ENCODE data around the gene ROBO1. TPM values are rescaled to one million over a fixed set of nuclear protein-coding genes. Genes with fewer than 3 reads are reported as not detected.

The ROBO1 gene
- total RNA-seq, 1 experiment from 2014 or later = 35.5 TPM

DNA sequence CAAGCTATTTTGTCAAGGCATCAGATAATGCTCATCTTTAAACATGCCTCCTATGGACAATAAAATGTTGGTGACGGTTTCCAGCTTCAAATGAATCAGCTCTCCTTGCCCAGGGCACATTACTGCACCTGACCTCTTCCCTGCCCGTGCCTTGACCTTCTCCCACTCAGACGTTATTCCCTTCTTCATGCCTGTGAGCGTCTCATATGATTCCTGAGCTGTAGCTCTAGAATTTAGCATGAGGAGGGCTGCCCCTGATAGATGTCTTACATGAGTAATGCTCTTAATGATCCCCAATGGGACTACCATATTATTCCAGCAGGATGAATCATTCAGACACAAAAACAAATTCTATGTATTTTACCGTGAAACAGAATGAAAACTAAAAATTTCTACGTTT lies 762.7 kb downstream of the ROBO1 start:
- no peak overlapping the region for H3K4me2 ChIP-seq (ENCODE audit: low read length)
- ChIA-PET POLR2A (ENCODE audit: unreplicated experiment) (no interaction called here), CTCF (interaction anchor here (0.6 kb wide), 1 partner anchor 16 kb away, joined by 4 read pairs; no protein-coding TSS in a partner anchor)
- DNase-seq (no peak), ATAC-seq (no peak)
- no peak overlapping the region for H2AFZ ChIP-seq (ENCODE audit: low read length)
- no peak overlapping the region for H3K9ac ChIP-seq (ENCODE audit: low read length)
- no peaks in the 10 kb centered on the region for H3K4me1 ChIP-seq (ENCODE audit: insufficient read depth, low read length)
- no peaks in the 10 kb centered on the region for H3K27me3 ChIP-seq (ENCODE audit: low read length)
- H3K79me2 ChIP-seq (ENCODE audit: low read length) = no peaks in the 10 kb centered on the region
- H3F3A ChIP-seq (ENCODE audit: low read length, unreplicated experiment) = no peaks in the 10 kb centered on the region
- no TSS peak for BruUV-seq (replicated peaks)
- H3K9me2 ChIP-seq (replicated peaks; ENCODE audit: low read length) = no peaks in the 10 kb centered on the region
- H3K36me3 ChIP-seq (ENCODE audit: low read depth, low read length) = no peaks in the 10 kb centered on the region
- no peak overlapping the region for H3K4me3 ChIP-seq (ENCODE audit: low read length)
- no peak overlapping the region for H3K27ac ChIP-seq (ENCODE audit: low read length)
- TF ChIP-seq EZH2phosphoT487 (IDR thresholded peaks at IDR 0.05; ENCODE audit: borderline replicate concordance, low read length) (no peak), CTCF (conservative IDR thresholded peaks at IDR 0.05; ENCODE audit: low read depth, low read length) (no peak), EZH2 (IDR thresholded peaks at IDR 0.05; ENCODE audit: low read length, unreplicated experiment) (no peak)
- no peaks in the 10 kb centered on the region for H3K9me3 ChIP-seq (ENCODE audit: low read length)
- intact Hi-C loops (cut with micrococcal nuclease) = no loop called here
- no peaks in the 10 kb centered on the region for H4K20me1 ChIP-seq (ENCODE audit: low read length)

DNA sequence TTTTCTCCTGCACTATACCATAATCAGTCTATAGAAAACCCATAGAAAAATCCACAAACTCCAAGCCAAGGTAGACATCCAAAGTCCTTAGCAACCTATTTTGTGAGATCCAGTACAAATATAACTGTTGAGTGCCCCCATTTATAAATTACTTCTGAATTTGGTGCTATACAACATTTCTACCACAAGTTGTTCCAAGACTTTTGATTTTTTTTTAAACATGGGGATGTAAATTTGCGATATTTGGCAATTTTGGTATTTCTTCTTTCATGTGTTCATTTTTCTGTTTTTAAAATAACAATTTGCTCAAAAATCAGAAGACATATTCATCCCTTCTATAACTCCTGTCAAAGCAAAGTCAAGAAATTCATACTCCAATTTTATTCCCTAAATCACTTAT lies 763.8 kb downstream of the ROBO1 start:
- H3K36me3 ChIP-seq (ENCODE audit: low read depth, low read length) = no peaks in the 10 kb centered on the region
- no peaks in the 10 kb centered on the region for H3K4me1 ChIP-seq (ENCODE audit: insufficient read depth, low read length)
- H3K9ac ChIP-seq (ENCODE audit: low read length) = no peak overlapping the region
- ChIA-PET CTCF (no interaction called here), POLR2A (ENCODE audit: unreplicated experiment) (no interaction called here)
- no peak overlapping the region for H3K4me2 ChIP-seq (ENCODE audit: low read length)
- no peaks in the 10 kb centered on the region for H3K9me2 ChIP-seq (replicated peaks; ENCODE audit: low read length)
- no peak overlapping the region for H3K4me3 ChIP-seq (ENCODE audit: low read length)
- no peak overlapping the region for H2AFZ ChIP-seq (ENCODE audit: low read length)
- TF ChIP-seq CTCF (conservative IDR thresholded peaks at IDR 0.05; ENCODE audit: low read depth, low read length) (no peak), EZH2phosphoT487 (IDR thresholded peaks at IDR 0.05; ENCODE audit: borderline replicate concordance, low read length) (no peak), EZH2 (IDR thresholded peaks at IDR 0.05; ENCODE audit: low read length, unreplicated experiment) (no peak)
- BruUV-seq (replicated peaks) = no TSS peak
- intact Hi-C loops (cut with micrococcal nuclease) = no loop called here
- no peaks in the 10 kb centered on the region for H4K20me1 ChIP-seq (ENCODE audit: low read length)
- ATAC-seq (no peak), DNase-seq (no peak)
- no peaks in the 10 kb centered on the region for H3F3A ChIP-seq (ENCODE audit: low read length, unreplicated experiment)
- H3K9me3 ChIP-seq (ENCODE audit: low read length) = no peaks in the 10 kb centered on the region
- no peaks in the 10 kb centered on the region for H3K27me3 ChIP-seq (ENCODE audit: low read length)
- no peak overlapping the region for H3K27ac ChIP-seq (ENCODE audit: low read length)
- no peaks in the 10 kb centered on the region for H3K79me2 ChIP-seq (ENCODE audit: low read length)

DNA sequence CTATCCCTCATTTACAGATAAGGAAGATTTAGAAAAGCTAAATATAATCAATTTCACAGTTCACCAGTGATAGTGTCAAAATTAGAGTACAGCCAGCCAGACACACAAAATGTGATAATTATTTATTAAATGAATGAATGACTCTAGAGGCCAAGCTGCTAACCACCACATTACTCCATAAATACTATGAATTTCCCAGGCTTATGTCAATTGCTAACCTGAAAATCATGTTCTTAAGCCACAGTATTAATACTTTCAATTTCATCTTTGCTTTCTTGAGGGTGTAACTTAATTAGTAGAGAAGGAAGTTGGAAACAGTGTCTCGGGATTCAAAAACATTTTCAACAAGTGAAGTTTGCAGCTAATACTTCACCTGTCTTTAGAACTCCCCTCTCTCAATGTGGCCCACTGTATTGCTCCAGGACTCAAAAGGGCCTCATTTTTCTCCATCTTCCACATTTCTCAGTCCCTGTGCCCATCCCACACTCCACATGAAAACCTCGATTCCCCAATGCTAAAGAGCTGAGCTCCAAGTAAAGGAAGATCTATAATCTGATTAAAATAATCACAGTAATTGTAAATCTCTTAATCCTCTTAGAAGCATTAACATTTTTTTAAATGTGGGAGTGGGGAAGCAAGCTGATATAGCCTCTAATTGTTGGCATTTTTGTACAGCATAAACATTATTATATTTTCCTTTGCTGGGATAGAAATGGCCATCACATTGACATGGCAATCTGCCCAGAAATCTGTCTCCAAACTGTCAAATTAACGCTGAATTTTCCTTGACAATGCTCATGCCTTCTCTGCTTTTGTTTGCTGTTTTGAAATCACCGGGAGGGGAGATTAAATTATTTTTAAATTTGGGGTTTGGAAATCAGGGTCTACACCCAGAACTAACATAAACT lies 765.1 kb downstream of the ROBO1 start:
- Histone ChIP-seq H3K27ac (ENCODE audit: low read length) (no peak overlapping the region), H3K9ac (ENCODE audit: low read length) (no peak overlapping the region), H3F3A (ENCODE audit: low read length, unreplicated experiment) (no peaks in the 10 kb centered on the region), H3K79me2 (ENCODE audit: low read length) (no peaks in the 10 kb centered on the region), H3K4me2 (ENCODE audit: low read length) (no peak overlapping the region), H3K9me3 (ENCODE audit: low read length) (no peaks in the 10 kb centered on the region), H2AFZ (ENCODE audit: low read length) (no peak overlapping the region), H3K9me2 (replicated peaks; ENCODE audit: low read length) (no peaks in the 10 kb centered on the region), H3K27me3 (ENCODE audit: low read length) (no peaks in the 10 kb centered on the region), H3K4me1 (ENCODE audit: insufficient read depth, low read length) (no peaks in the 10 kb centered on the region), H4K20me1 (ENCODE audit: low read length) (no peaks in the 10 kb centered on the region), H3K36me3 (ENCODE audit: low read depth, low read length) (no peaks in the 10 kb centered on the region), H3K4me3 (ENCODE audit: low read length) (no peak overlapping the region)
- intact Hi-C loops (cut with micrococcal nuclease) = no loop called here
- DNase-seq (no peak), ATAC-seq (no peak)
- POLR2A ChIA-PET (ENCODE audit: unreplicated experiment) = no interaction called here
- no TSS peak for BruUV-seq (replicated peaks)
- no peak for TF ChIP-seq CTCF (conservative IDR thresholded peaks at IDR 0.05; ENCODE audit: low read depth, low read length)
- TF ChIP-seq EZH2 (IDR thresholded peaks at IDR 0.05; ENCODE audit: low read length, unreplicated experiment) = no peak
- no peak for TF ChIP-seq EZH2phosphoT487 (IDR thresholded peaks at IDR 0.05; ENCODE audit: borderline replicate concordance, low read length)
- CTCF ChIA-PET = no interaction called here

All from PC-3 (cell line).